HepG2 (cell line): ENCODE results near the gene RXRG. TPM values are rescaled to one million over a fixed set of nuclear protein-coding genes. Genes with fewer than 3 reads are reported as not detected.

Source experiments
- ATAC-seq: fragments of 200-7000 bp; cut with Tn5 transposase; 3 replicates; pipeline ENCODE4 v1.9.1; 2020; ENCODE audit warnings: mild to moderate bottlenecking, moderate library complexity
- BruUV-seq: library from RNA; stranded (reverse); fragments of 400-500 nt; replicated peaks from 2 replicates; lab custom pipeline; 2021; lab: Mats Ljungman, UMichigan
- CTCF ChIA-PET: fragments of 300-600 bp; formaldehyde crosslinking; extraction: SDS; loops from one replicate; lab custom pipeline; 2021; ENCODE audit warnings: low total read pairs, inconsistent platforms, low intra/inter-chr PET ratio; lab: Yijun Ruan, JAX
- POLR2A ChIA-PET: fragments of 350-600 bp; sonication (Branson Sonifier 250); formaldehyde crosslinking; loops from one replicate; lab custom pipeline; 2020; ENCODE audit warnings: antibody characterized with exemption, inconsistent platforms; lab: Yijun Ruan, JAX
- DNase-seq: peaks from one replicate; pipeline ENCODE4 v3.0.0-alpha.2; 2015; ENCODE audit warnings: low spot score
- FAIRE-seq: peaks from 3 replicates; lab custom pipeline; 2011; peaks lifted over from hg19 to GRCh38; lab: Jason Lieb, UNC
- H2AFZ ChIP-seq: one replicate; pipeline ENCODE4 v1.6.1; 2011; ENCODE audit warnings: low read length, inconsistent platforms
- H3K27ac ChIP-seq: fragments of 300-600 bp; 3 replicates; pipeline ENCODE4 v1.8.0; 2011; ENCODE audit warnings: mixed run types, mild to moderate bottlenecking, mixed read lengths, low read length, inconsistent platforms; ENCODE audit not compliant: insufficient read depth; ENCODE audit errors: extremely low read length
- H3K27me3 ChIP-seq, 2 experiments: fragments of 200-600 bp in 1 of 2; 2 replicates in 1 of 2; 3 replicates in 1 of 2; pipeline versions ENCODE4 v1.6.0 to v1.8.0; 2011; ENCODE audit warnings: low read length in 2 of 2, mild to moderate bottlenecking in 2 of 2, moderate library complexity in 2 of 2, inconsistent platforms in 1 of 2; ENCODE audit not compliant: insufficient read depth in 2 of 2, control insufficient read depth in 1 of 2
- H3K36me3 ChIP-seq, 2 experiments: fragments of 200-600 bp in 1 of 2; replicated peaks in 1 of 2; 2 replicates in 1 of 2; 3 replicates in 1 of 2; pipeline versions ENCODE4 v1.5.1 to v1.8.0; 2011; ENCODE audit warnings: low read length in 2 of 2, inconsistent platforms in 1 of 2; ENCODE audit not compliant: insufficient read depth in 2 of 2, control insufficient read depth in 1 of 2
- H3K4me1 ChIP-seq: 2 replicates; pipeline ENCODE4 v1.5.1; 2012; ENCODE audit warnings: low read length, inconsistent platforms; ENCODE audit not compliant: insufficient read depth
- H3K4me2 ChIP-seq: 2 replicates; pipeline ENCODE4 v1.6.0; 2011; ENCODE audit warnings: low read depth, low read length, inconsistent platforms
- H3K4me3 ChIP-seq, 3 experiments: fragments of 200-600 bp in 1 of 3; sonication (generic), shearing (Covaris generic) in 1 of 3; replicated peaks in 1 of 3; 2 replicates each; pipeline ENCODE4 v1.5.1; 2011 to 2016; ENCODE audit warnings: low read length in 3 of 3, inconsistent platforms in 2 of 3, low read depth in 2 of 3, mild to moderate bottlenecking in 2 of 3, control low read depth in 1 of 3, mixed read lengths in 1 of 3; ENCODE audit not compliant: insufficient read depth in 1 of 3
- H3K79me2 ChIP-seq: one replicate; pipeline ENCODE4 v1.6.1; 2011; ENCODE audit warnings: low read length, inconsistent platforms; ENCODE audit not compliant: insufficient read depth
- H3K9ac ChIP-seq: 2 replicates; pipeline ENCODE4 v1.6.0; 2011; ENCODE audit warnings: mild to moderate bottlenecking, low read depth, low read length, inconsistent platforms; ENCODE audit not compliant: insufficient read depth
- H3K9me3 ChIP-seq: 2 replicates; pipeline ENCODE4 v1.5.1; 2012; ENCODE audit warnings: mild to moderate bottlenecking, low read length
- H4K20me1 ChIP-seq: 2 replicates; pipeline ENCODE4 v1.6.0; 2011; ENCODE audit warnings: inconsistent platforms, mild to moderate bottlenecking, low read length, moderate library complexity; ENCODE audit not compliant: insufficient read depth
- FOXA1 ChIP-seq, 2 experiments: fragments of 450-650 bp in 1 of 2; sonication (generic) in 1 of 2; formaldehyde crosslinking in 1 of 2; IDR thresholded peaks; 2 replicates each; pipeline versions ENCODE4 v1.4.0 to v1.6.1; 2016 to 2020; ENCODE audit warnings: missing genetic modification reagents in 1 of 2
- HES4 ChIP-seq: sonication (generic); formaldehyde crosslinking; IDR thresholded peaks from 2 replicates; pipeline ENCODE4 v1.9.0; 2021; ENCODE audit warnings: mild to moderate bottlenecking, missing genetic modification reagents, borderline replicate concordance
- TBP ChIP-seq: sonication (generic); formaldehyde crosslinking; IDR thresholded peaks from 2 replicates; pipeline ENCODE4 v1.5.0; 2020; ENCODE audit warnings: missing genetic modification reagents
- ZNF264 ChIP-seq: sonication (generic); formaldehyde crosslinking; IDR thresholded peaks from 2 replicates; pipeline ENCODE4 v1.4.0; 2020; ENCODE audit warnings: missing genetic modification reagents
- ZNF441 ChIP-seq: sonication (generic); formaldehyde crosslinking; IDR thresholded peaks from 2 replicates; pipeline ENCODE4 v1.7.0; 2021; ENCODE audit warnings: missing genetic modification reagents, borderline replicate concordance
- ZNF549 ChIP-seq: sonication (generic); formaldehyde crosslinking; IDR thresholded peaks from 2 replicates; pipeline ENCODE4 v1.5.0; 2020; ENCODE audit warnings: missing genetic modification reagents
- ZNF737 ChIP-seq: sonication (generic); formaldehyde crosslinking; IDR thresholded peaks from 2 replicates; pipeline ENCODE4 v1.5.0; 2020; ENCODE audit warnings: missing genetic modification reagents, mild to moderate bottlenecking, borderline replicate concordance
- WGBS: methylation state at CpG from one replicate; pipeline ENCODE4 v1.1.6; 2017; ENCODE audit warnings: low lambda C conversion rate; 5-methylcytosine and 5-hydroxymethylcytosine counted together
- in situ Hi-C: cut with HindIII; loops from 2 replicates; pipeline ENCODE4 v1.10.0; 2017; ENCODE audit warnings: low pct_unique_long_range_greater_than_20kb; ENCODE audit not compliant: extremely low pct_ligation_motif_present
- intact Hi-C: fragments of 100-400 bp; cut with micrococcal nuclease; formaldehyde crosslinking; loops from one replicate; pipeline ENCODE4 v1.10.0; 2022; ENCODE audit not compliant: unreplicated experiment
- polyA plus RNA-seq, 8 experiments: library from polyadenylated mRNA; depleted of rRNA in 3 of 8; stranded (reverse) in 7 of 8; unstranded in 1 of 8; fragments of >200 nt; fragmentation: Illumina TruSeq in 4 of 8; extraction: Trizol in 4 of 8; gene quantifications; 2 replicates each; pipeline versions ENCODE4 v1.2.1 to v1.2.3, GENCODE V29; 2011 to 2016; ENCODE audit warnings: low read depth in 4 of 8, missing spikeins in 1 of 8, mixed read lengths in 1 of 8; ENCODE audit not compliant: insufficient read depth in 1 of 8
- total RNA-seq, 5 experiments: library from RNA; depleted of rRNA; stranded (reverse); fragments of >200 nt; fragmentation: Illumina TruSeq; extraction: Trizol; gene quantifications; 2 replicates each; pipeline ENCODE4 v1.2.3, GENCODE V29; 2016; ENCODE audit warnings: low read depth in 1 of 5
- TF ChIP-seq, protein P1 (sequence below): sonication (generic); formaldehyde crosslinking; IDR thresholded peaks from 2 replicates; pipeline ENCODE4 v1.5.0; 2020; ENCODE audit warnings: missing genetic modification reagents, mild to moderate bottlenecking, borderline replicate concordance
- TF ChIP-seq, protein P2 (sequence below): sonication (generic); formaldehyde crosslinking; IDR thresholded peaks from 2 replicates; pipeline ENCODE4 v1.4.0; 2020; ENCODE audit warnings: missing genetic modification reagents
- TF ChIP-seq, protein P3 (sequence below): sonication (generic); formaldehyde crosslinking; IDR thresholded peaks from 2 replicates; pipeline ENCODE4 v1.4.0; 2020; ENCODE audit warnings: missing genetic modification reagents
- TF ChIP-seq, protein P4 (sequence below): IDR thresholded peaks from 2 replicates; pipeline ENCODE4 v1.6.1; 2016; ENCODE audit warnings: missing biosample characterization, missing genetic modification reagents, low read depth
- TF ChIP-seq, protein P5 (sequence below): IDR thresholded peaks from 2 replicates; pipeline ENCODE4 v1.6.1; 2018; ENCODE audit warnings: missing genetic modification reagents, mild to moderate bottlenecking, missing compliant biosample characterization

RXRG gene
- total and polyA plus RNA-seq, 2 of the 13 experiments (the other 11 are each of a cell fraction or from before 2014, with no cell fraction given): not detected

DNA sequence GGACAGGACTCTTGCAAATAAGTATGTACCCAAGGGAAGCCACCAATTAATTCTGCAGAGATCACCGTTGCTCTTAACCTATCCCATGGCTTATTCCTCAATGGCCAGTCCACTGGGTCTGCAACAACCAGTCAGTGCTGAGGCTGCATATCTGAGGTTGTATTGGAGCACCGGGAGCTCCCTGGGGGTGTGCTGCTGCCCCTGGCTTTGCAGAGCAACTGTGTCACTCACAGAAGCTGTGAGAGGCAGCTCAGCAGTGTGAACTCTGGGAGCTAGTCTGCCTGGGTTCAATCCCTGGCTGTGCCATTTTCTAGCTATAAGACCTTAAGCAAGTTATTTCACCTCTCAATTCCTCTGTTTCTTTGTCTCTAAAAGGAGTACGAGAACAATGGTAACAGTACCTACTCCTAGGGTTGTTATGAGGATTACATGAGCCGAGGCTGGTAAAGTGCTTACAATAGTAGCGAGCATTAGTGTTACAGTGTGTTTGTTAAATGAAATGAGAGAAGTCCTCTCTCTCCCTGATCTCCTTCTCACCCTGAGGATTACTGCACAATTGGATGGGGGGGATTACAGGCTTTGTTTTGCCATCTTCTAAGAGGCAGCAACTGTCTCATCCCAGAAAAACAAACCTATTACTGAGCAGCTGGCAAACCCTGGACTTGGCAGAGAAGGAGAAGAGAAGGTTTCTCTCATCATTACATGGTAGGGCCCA, 3.6 kb downstream of the RXRG start:
- H3K4me3 ChIP-seq: no peak overlapping the region
- H4K20me1 ChIP-seq: no peaks in the 10 kb centered on the region
- DNase-seq (no peak), ATAC-seq (no peak), FAIRE-seq (no peak)
- H3K4me2 ChIP-seq: no peak overlapping the region
- no peak overlapping the region for H3K27ac ChIP-seq
- no peak overlapping the region for H2AFZ ChIP-seq
- intact Hi-C loops: no loop called here
- in situ Hi-C loops: no loop called here
- ChIA-PET POLR2A (no interaction called here), CTCF (no interaction called here)
- H3K9ac ChIP-seq: no peak overlapping the region
- H3K27me3 ChIP-seq: peaks cover 0 to 21% of the 10 kb centered on the region in 2 experiments; a peak in 2 of 5 replicates
- TF ChIP-seq HES4 (CRISPR knock-in tag) (no peak), ZNF549 (no peak), FOXA1 (IDR thresholded peaks at IDR 0.05) (no peak), FOXA1 (CRISPR knock-in tag; IDR thresholded peaks at IDR 0.05) (no peak), ZNF264 (CRISPR knock-in tag) (no peak), TBP (CRISPR knock-in tag) (no peak), ZNF737 (no peak), ZNF441 (CRISPR knock-in tag) (no peak)
- TF ChIP-seq, protein P1, sequence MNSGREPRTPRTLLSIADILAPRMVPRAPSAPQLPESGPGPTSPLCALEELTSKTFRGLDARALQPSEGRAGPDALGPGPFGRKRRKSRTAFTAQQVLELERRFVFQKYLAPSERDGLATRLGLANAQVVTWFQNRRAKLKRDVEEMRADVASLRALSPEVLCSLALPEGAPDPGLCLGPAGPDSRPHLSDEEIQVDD: no peak
- TF ChIP-seq, protein P2, sequence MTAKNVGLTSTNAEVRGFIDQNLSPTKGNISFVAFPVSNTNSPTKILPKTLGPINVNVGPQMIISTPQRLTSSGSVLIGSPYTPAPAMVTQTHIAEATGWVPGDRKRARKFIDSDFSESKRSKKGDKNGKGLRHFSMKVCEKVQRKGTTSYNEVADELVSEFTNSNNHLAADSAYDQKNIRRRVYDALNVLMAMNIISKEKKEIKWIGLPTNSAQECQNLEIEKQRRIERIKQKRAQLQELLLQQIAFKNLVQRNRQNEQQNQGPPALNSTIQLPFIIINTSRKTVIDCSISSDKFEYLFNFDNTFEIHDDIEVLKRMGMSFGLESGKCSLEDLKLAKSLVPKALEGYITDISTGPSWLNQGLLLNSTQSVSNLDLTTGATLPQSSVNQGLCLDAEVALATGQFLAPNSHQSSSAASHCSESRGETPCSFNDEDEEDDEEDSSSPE (CRISPR knock-in tag): no peak
- TF ChIP-seq, protein P3, sequence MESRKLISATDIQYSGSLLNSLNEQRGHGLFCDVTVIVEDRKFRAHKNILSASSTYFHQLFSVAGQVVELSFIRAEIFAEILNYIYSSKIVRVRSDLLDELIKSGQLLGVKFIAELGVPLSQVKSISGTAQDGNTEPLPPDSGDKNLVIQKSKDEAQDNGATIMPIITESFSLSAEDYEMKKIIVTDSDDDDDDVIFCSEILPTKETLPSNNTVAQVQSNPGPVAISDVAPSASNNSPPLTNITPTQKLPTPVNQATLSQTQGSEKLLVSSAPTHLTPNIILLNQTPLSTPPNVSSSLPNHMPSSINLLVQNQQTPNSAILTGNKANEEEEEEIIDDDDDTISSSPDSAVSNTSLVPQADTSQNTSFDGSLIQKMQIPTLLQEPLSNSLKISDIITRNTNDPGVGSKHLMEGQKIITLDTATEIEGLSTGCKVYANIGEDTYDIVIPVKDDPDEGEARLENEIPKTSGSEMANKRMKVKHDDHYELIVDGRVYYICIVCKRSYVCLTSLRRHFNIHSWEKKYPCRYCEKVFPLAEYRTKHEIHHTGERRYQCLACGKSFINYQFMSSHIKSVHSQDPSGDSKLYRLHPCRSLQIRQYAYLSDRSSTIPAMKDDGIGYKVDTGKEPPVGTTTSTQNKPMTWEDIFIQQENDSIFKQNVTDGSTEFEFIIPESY (CRISPR knock-in tag): no peak
- TF ChIP-seq, protein P4, sequence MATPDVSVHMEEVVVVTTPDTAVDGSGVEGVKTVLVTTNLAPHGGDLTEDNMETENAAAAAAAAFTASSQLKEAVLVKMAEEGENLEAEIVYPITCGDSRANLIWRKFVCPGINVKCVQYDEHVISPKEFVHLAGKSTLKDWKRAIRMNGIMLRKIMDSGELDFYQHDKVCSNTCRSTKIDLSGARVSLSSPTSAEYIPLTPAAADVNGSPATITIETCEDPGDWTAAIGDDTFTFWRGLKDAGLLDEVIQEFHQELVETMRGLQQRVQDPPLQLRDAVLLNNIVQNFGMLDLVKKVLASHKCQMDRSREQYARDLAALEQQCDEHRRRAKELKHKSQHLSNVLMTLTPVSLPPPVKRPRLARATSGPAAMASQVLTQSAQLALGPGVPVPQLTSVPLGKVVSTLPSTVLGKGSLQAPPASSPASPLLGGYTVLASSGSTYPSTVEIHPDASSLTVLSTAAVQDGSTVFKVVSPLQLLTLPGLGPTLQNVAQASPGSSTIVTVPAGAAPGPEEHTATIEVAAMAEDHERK: no peak
- TF ChIP-seq, protein P5, sequence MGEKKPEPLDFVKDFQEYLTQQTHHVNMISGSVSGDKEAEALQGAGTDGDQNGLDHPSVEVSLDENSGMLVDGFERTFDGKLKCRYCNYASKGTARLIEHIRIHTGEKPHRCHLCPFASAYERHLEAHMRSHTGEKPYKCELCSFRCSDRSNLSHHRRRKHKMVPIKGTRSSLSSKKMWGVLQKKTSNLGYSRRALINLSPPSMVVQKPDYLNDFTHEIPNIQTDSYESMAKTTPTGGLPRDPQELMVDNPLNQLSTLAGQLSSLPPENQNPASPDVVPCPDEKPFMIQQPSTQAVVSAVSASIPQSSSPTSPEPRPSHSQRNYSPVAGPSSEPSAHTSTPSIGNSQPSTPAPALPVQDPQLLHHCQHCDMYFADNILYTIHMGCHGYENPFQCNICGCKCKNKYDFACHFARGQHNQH (CRISPR knock-in tag): no peak
- no peaks in the 10 kb centered on the region for H3K79me2 ChIP-seq
- 35% methylated on average over 4 of the region's 5 CpGs for WGBS
- H3K4me1 ChIP-seq: no peaks in the 10 kb centered on the region
- no peaks in the 10 kb centered on the region for H3K36me3 ChIP-seq
- H3K9me3 ChIP-seq: no peaks in the 10 kb centered on the region
- no TSS peak for BruUV-seq
